Activated CD4-positive, alpha-beta T cell treated with anti-CD3 and anti-CD28 coated beads, Interleukin-2, amount 50 U/mL, for 1 hour (primary cell): ENCODE measurements around the gene FAM161A.
"Not testable (repeated sequence)": the region's sequence is repeated elsewhere in the genome, so short reads cannot be mapped to it uniquely, and the experiment has no call there.

Experiments used
- DNase-seq: peaks from one replicate; pipeline ENCODE4 v3.0.0-alpha.2; 2020

The FAM161A gene

GRCh38 chr2:61841286-61841685 lies 12.6 kb downstream of the FAM161A start:
- no peak for DNase-seq

- DNase-seq = no peak
Measured at GRCh38 chr2:61834893-61835292, 19.0 kb downstream of the FAM161A start.

DNA sequence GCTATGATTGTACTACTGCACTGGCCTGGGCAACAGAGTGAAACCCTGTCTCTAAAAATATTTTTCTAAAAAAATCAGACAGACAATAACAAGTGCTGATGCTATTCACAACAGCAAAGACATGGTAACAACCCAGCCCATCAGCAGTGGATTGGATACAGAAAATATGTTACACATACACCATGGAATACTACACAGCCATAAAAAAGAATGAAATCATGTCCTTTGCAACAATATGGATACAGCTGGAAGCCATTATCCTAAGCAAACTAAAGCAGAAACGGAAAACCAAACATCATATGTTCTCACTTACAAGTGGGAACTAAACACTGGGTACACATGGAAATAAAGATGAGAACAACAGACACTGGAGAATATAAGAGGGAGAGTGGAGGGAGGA lies 19.9 kb downstream of the FAM161A start:
- DNase-seq = no peak

DNA sequence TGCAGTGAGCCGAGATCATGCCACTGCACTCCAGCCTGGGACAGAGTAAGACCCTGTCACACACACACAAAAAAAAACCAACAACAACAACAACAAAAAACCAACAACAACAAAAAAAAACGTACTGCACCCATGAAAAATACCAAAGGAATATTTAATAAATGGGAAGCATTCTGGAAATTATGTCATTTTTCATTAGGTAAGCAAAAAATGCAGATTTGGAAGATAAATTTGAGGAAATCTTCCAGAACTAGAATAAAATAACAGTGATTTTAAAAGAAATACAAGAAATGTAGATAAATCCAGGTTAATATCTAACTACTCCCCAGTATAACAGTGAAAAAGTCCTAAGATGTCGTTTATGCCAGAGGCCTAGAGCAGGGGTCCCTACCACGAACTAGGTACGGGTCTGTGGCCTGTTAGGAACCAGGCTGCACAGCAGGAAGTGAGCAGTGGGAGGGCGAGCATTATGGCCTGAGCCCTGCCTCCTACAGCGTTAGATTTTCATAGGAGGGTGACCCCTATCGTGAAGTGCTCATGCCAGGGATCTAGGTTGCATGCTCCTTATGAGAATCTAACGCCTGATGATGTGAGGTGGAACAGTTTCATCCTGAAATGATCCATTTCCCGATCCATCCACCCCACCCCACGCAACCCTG lies 21.5 kb downstream of the FAM161A start:
- DNase-seq = no peak

GRCh38 chr2:61822255-61822654 lies 31.6 kb downstream of the FAM161A start:
- DNase-seq = no peak

- no peak for DNase-seq
Measured at GRCh38 chr2:61816480-61817355, 37.1 kb downstream of the FAM161A start.

GRCh38 chr2:61814539-61815160 lies 39.2 kb downstream of the FAM161A start:
- DNase-seq = no peak

DNA sequence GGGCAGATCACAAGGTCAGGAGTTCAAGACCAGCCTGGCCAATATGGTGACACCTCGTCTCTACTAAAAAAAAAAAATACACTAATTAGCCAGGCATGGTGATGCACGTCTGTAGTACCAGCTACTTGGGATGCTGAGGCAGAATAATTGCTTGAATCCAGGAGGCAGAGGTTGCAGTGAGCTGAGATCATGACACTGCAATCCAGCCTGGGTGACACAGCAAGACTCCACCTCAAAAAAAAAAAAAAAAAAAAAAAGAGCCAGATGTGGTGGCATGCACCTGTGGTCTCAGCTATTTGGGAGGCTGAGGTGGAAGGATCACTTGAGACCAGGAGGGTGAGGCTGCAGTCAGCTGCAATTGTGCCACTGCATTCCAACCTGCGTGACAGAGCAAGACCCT lies 40.5 kb downstream of the FAM161A start:
- not testable (repeated sequence) for DNase-seq

DNA sequence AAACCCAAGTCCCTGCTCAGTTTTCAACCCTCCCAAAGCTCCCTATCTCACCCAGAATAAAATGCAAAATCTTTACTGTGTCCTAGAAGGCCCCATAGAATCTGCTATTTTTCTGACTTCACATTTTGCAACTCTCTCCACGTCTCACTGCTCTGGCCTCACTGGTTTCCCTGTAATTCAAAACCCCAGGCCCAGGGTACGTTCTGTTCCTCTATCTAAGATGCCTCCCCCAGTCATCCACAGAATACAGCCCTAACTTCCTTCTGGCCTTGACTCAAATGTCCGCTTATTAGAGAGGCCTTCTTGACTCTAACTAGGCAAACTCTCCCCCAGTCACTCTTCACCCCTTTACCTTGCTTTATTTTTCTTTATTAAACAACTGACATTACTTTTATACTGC lies 42.0 kb downstream of the FAM161A start:
- no peak for DNase-seq

DNA sequence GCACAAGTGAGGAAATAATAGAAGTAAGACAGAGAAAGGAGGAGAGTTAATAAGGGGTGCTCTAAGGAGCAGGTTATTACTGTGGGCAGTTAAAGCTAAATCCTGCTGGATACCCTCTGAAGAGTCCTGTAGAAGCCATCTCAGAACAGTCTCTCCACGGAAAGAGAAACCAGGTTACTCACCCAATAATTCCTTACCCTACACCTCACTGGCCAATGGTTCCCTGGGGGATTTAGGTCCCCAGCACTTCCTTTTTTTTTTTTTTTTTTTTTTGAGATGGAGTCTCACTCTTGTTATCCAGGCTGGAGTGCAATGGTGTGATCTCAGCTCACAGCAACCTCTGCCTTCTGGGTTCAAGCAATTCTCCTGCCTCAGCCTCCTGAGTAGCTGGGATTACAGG lies 43.7 kb downstream of the FAM161A start:
- not testable (repeated sequence) for DNase-seq

GRCh38 chr2:61808693-61809092 lies 45.2 kb downstream of the FAM161A start:
- not testable (repeated sequence) for DNase-seq

GRCh38 chr2:61807036-61807757 lies 46.7 kb downstream of the FAM161A start:
- no peak for DNase-seq

GRCh38 chr2:61802548-61802947 lies 51.3 kb downstream of the FAM161A start:
- DNase-seq = no peak

DNA sequence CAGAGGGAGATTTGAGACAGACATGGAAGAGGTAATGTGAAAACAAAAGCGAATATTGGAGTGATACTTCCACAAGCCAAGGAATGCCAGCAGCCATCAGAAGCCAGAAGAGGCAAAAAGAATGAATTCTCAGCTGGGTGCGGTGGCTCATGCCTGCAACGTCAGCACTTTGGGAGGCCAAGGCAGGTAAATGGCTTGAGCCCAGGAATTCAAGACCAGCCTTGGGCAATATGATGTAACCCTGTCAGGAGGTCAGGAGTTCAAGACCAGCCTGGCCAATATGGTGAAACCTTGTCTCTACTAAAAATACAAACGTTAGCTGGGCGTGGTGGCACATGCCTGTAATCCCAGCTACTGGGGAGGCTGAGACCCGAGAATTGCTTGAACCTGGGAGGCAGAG lies 54.8 kb downstream of the FAM161A start:
- DNase-seq = no peak

DNA sequence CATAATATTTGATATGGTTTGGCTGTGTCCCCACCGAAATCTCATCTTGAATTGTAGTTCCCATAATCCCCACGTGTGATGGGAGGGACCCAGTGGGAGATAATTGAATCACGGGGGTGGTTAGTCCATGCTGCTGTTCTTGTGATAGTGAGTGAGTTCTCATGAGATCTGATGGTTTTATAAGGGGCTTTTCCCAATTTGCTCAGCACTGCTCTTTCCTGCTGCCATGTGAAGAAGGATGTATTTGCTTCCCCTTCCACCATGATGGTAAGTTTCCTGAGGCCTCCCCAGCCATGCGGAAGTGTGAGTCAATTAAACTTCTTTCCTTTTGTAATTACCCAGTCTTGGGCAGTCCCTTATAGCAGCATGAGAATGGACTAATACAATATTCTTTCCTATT lies 56.4 kb downstream of the FAM161A start:
- DNase-seq = not testable (repeated sequence)

GRCh38 chr2:61795408-61795807 lies 58.5 kb downstream of the FAM161A start:
- no peak for DNase-seq

GRCh38 chr2:61793389-61793836 lies 60.4 kb downstream of the FAM161A start:
- peak; percentile 76 for DNase-seq

DNA sequence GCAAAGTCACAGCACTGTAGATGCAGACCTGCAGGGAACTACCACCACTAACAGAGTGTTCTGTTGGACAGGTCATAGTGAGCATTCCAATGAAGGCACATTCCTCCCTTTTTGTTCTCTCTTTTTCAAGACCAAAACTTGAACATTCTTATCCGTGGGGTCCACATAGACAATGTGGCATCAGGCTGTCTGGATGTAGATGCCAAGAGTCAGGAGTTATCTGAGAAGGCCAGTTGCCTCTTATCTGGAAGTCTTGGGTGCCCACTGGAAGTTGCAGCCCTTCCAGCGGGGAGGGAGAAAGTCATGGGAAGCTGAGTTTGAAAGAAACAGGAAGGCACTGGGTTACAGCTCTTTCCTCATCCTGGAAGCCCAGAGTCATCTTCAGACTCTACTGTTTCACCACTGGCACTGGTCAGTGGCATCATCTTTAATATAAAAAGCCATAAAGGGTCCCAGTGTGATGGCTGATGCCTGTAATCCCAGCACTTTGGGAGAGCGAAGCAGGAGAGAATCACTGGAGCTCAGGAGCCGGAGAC lies 61.4 kb downstream of the FAM161A start:
- DNase-seq = no peak

DNA sequence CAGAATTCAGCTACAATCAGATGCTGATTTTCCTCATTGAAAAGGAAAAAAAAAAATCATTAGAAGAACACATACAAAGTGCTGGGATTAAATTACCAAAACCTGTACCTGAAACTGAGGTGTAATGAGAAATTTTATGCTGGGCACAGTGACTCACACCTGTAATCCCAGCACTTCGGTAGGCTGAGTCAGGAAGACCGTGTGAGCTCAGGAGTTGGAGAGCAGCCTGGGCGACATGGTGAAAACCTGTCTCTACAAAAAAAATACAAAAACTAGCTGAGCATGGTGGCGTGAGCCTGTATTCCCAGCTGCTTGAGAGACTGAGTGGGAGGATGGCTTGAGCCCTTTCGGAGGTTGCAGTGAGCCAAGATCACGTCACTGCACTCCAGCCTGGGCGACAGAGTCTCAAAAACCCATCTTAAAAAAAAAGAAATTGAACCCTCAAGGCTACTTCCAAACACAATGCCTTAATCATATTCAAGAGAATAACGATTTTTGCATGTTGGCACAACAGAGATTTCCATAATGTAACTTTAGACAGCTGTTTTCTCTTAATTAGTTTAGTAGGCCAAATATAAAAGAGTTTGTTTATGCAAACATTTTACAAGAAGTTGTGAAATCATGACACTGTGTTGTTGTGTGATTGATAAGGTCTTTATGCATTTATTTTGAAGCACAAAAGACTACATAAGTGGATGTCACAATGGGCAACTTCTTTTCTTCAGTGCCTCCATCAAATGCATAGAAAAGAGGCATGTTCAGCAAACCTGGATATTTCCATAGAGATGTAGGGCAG lies 63.9 kb downstream of the FAM161A start:
- no peak for DNase-seq

- DNase-seq = no peak
Measured at GRCh38 chr2:61787941-61788563, 65.8 kb downstream of the FAM161A start.

- DNase-seq = no peak
Measured at GRCh38 chr2:61786876-61787275, 67.0 kb downstream of the FAM161A start.
